ENCODE data around the gene NOXA1. TPM values are rescaled to one million over a fixed set of nuclear protein-coding genes. Genes with fewer than 3 reads are reported as not detected.

NOXA1 gene
- total and polyA plus RNA-seq, 2 of the 8 experiments (the other 6 are each of a cell fraction or from before 2014, with no cell fraction given): 0.34 to 0.91 TPM

GRCh38 chr9:137427454-137428310 is 4.5 kb downstream of the NOXA1 start:
- H2AFZ ChIP-seq (ENCODE audit: low read length): no peak overlapping the region
- ChIA-PET CTCF (ENCODE audit: partially characterized antibody) (interaction anchor here (0.6 to 1.4 kb wide), 3 partner anchors 17 to 166 kb away, joined by 3 to 9 read pairs (median 3); no protein-coding TSS in a partner anchor), POLR2A (ENCODE audit: partially characterized antibody) (interaction anchor here (1.1 kb wide), 1 partner anchor 14 kb away, joined by 4 read pairs; the partner anchor contains the start of gene ENTPD8)
- H3K27me3 ChIP-seq (replicated peaks in 1 of 4; ENCODE audit: control insufficient read depth in 3 of 4, extremely low read depth in 1 of 4, insufficient read depth in 3 of 4, low read length in 3 of 4): peaks cover 0 to 13% (median 2%) of the 10 kb centered on the region in 4 experiments; a peak in 4 of 7 replicates
- H4K20me1 ChIP-seq (replicated peaks in 1 of 2; ENCODE audit: control insufficient read depth in 1 of 2, insufficient read depth in 2 of 2, low read length in 2 of 2): peaks cover 0 to 1% of the 10 kb centered on the region in 2 experiments
- DNase-seq (ENCODE audit: low read depth in 1 of 2, low spot score in 2 of 2): no peak
- H3K9me3 ChIP-seq (ENCODE audit: insufficient read depth in 2 of 2, low read depth in 1 of 2, low read length in 1 of 2): no peaks in the 10 kb centered on the region
- 0 out of 2 replicates have a peak overlapping the region, but pooled peaks have one; percentile 29 for H2BK15ac ChIP-seq (ENCODE audit: low read length)
- no peak for FAIRE-seq
- H3K23me2 ChIP-seq (ENCODE audit: low read depth, low read length): peaks cover 5% of the 10 kb centered on the region; the same call in 1 of the 2 replicates
- no peak overlapping the region for H2BK12ac ChIP-seq (ENCODE audit: low read depth, low read length)
- no peak overlapping the region for H4K91ac ChIP-seq (replicated peaks; ENCODE audit: insufficient read length, low read length)
- no peaks in the 10 kb centered on the region for H3K79me1 ChIP-seq (ENCODE audit: low read depth, low read length)
- H2BK20ac ChIP-seq (ENCODE audit: low read length): no peak overlapping the region
- H3K27ac ChIP-seq (ENCODE audit: low read depth, low read length): no peak overlapping the region
- H3K4me1 ChIP-seq (replicated peaks in 1 of 4; ENCODE audit: control insufficient read depth in 3 of 4, insufficient read depth in 4 of 4, low read length in 3 of 4): peaks cover 0 to 3% (median under 1%) of the 10 kb centered on the region in 4 experiments; a peak in 2 of 7 replicates
- no peak overlapping the region for H3K4me3 ChIP-seq (ENCODE audit: extremely low read depth in 1 of 4, insufficient read depth in 2 of 4, low read depth in 3 of 4, low read length in 4 of 4)
- no peak overlapping the region for H2AK5ac ChIP-seq (ENCODE audit: low read depth, low read length)
- H3K4ac ChIP-seq (replicated peaks; ENCODE audit: insufficient read length, low read depth, low read length): no peak overlapping the region
- H3K4me2 ChIP-seq (ENCODE audit: insufficient read depth in 1 of 2, low read depth in 2 of 2, low read length in 2 of 2): no peak overlapping the region
- 82% methylated on average over 27 of the region's 27 CpGs; no CpG with 5 or more reads in 1 of the 2 experiments for WGBS, 2 experiments (ENCODE audit: extremely low coverage in 1 of 2, insufficient coverage in 1 of 2, insufficient read length in 1 of 2, insufficient replicate concordance in 2 of 2, low coverage in 1 of 2, low lambda C conversion rate in 2 of 2, missing lambda C conversion rate in 1 of 2)
- no peaks in the 10 kb centered on the region for H3K79me2 ChIP-seq (ENCODE audit: control insufficient read depth in 1 of 2, insufficient read depth in 2 of 2, low read length in 2 of 2)
- H2BK5ac ChIP-seq (ENCODE audit: low read depth, low read length): no peak overlapping the region
- no peak overlapping the region for H3K23ac ChIP-seq (ENCODE audit: insufficient read length)
- H4K5ac ChIP-seq (ENCODE audit: insufficient read length, low read depth, low read length): no peak overlapping the region
- no peak overlapping the region for H2BK120ac ChIP-seq (replicated peaks; ENCODE audit: low read depth, low read length)
- no peak overlapping the region; a peak in 1 of 7 replicates for H3K9ac ChIP-seq (replicated peaks in 1 of 4; ENCODE audit: extremely low read depth in 1 of 4, low read depth in 3 of 4, low read length in 3 of 4)
- H3K14ac ChIP-seq (ENCODE audit: insufficient read length): no peak overlapping the region
- H3K18ac ChIP-seq (ENCODE audit: extremely low read depth, low read length): no peak overlapping the region
- peak overlapping the region; percentile 68; the same call in 1 of the 2 replicates for H4K8ac ChIP-seq (ENCODE audit: extremely low read depth, insufficient read depth, low read length)
- no peaks in the 10 kb centered on the region for H3K36me3 ChIP-seq (ENCODE audit: control insufficient read depth in 2 of 4, insufficient read depth in 4 of 4, low read length in 3 of 4)
- H3K56ac ChIP-seq (replicated peaks; ENCODE audit: insufficient read length, low read depth, low read length): no peak overlapping the region
- no peak for TF ChIP-seq CBX8 (IDR thresholded peaks at IDR 0.05; ENCODE audit: borderline replicate concordance, low read depth, low read length)
- no peak for TF ChIP-seq EZH2 (IDR thresholded peaks at IDR 0.05; ENCODE audit: low read depth, low read length, severe bottlenecking)
- TF ChIP-seq NANOG (IDR thresholded peaks at IDR 0.05; ENCODE audit: insufficient read depth, low read depth, low read length, poor library complexity, severe bottlenecking): no peak
- TF ChIP-seq SP2 (IDR thresholded peaks at IDR 0.05; ENCODE audit: low read length): no peak
- TF ChIP-seq FOSL1 (IDR thresholded peaks at IDR 0.05; ENCODE audit: insufficient read depth, low read depth, low read length): no peak
- no peak for TF ChIP-seq EGR1 (IDR thresholded peaks at IDR 0.05; ENCODE audit: borderline replicate concordance, low read depth, low read length)
- no peak for TF ChIP-seq ATF2 (IDR thresholded peaks at IDR 0.05; ENCODE audit: low read length)
- no peak for TF ChIP-seq TAF7 (optimal IDR thresholded peaks at IDR 0.05; ENCODE audit: borderline replicate concordance, low read depth, low read length)
- no peak for TF ChIP-seq CEBPB (IDR thresholded peaks at IDR 0.05; ENCODE audit: low read depth, low read length)
